Mesendoderm (in vitro differentiated cells): ENCODE results near the gene BAIAP2.

ENCODE experiments used
- DNase-seq: peaks from one replicate; pipeline ENCODE4 v3.0.0; 2013
- H2AK5ac ChIP-seq: 2 replicates; pipeline ENCODE4 v1.6.1; 2013; ENCODE audit warnings: low read length, inconsistent platforms
- H2BK120ac ChIP-seq: 2 replicates; pipeline ENCODE4 v1.6.1; 2013; ENCODE audit warnings: low read depth, mild to moderate bottlenecking, low read length, moderate library complexity, mixed read lengths
- H2BK15ac ChIP-seq: replicated peaks from 2 replicates; pipeline ENCODE4 v1.6.1; 2013; ENCODE audit warnings: low read depth, mild to moderate bottlenecking, moderate library complexity
- H2BK5ac ChIP-seq: 2 replicates; pipeline ENCODE4 v1.6.1; 2013; ENCODE audit warnings: low read length, inconsistent platforms
- H3K18ac ChIP-seq: 2 replicates; pipeline ENCODE4 v1.6.1; 2013; ENCODE audit warnings: mild to moderate bottlenecking, low read length, mixed read lengths
- H3K23ac ChIP-seq: one replicate; pipeline ENCODE4 v1.6.1; 2013; ENCODE audit warnings: low read length
- H3K27ac ChIP-seq: 2 replicates; pipeline ENCODE4 v1.5.1; 2013; ENCODE audit warnings: low read depth, mild to moderate bottlenecking, inconsistent platforms, low read length, moderate library complexity
- H3K27me3 ChIP-seq: 2 replicates; pipeline ENCODE4 v1.6.1; 2013; ENCODE audit warnings: low read length, control low read depth, mild to moderate bottlenecking, inconsistent platforms; ENCODE audit not compliant: insufficient read depth, poor library complexity
- H3K36me3 ChIP-seq: 2 replicates; pipeline ENCODE4 v1.6.1; 2013; ENCODE audit warnings: low read length, inconsistent platforms; ENCODE audit not compliant: control insufficient read depth, insufficient read depth
- H3K4ac ChIP-seq: one replicate; pipeline ENCODE4 v1.6.1; 2013; ENCODE audit warnings: low read depth, mild to moderate bottlenecking, low read length, moderate library complexity
- H3K4me1 ChIP-seq: 2 replicates; pipeline ENCODE4 v1.6.1; 2013; ENCODE audit warnings: low read depth, low read length, inconsistent platforms; ENCODE audit not compliant: control insufficient read depth
- H3K4me2 ChIP-seq: 2 replicates; pipeline ENCODE4 v1.6.1; 2013; ENCODE audit warnings: low read length
- H3K4me3 ChIP-seq: 2 replicates; pipeline ENCODE4 v1.5.1; 2013; ENCODE audit warnings: mild to moderate bottlenecking, low read length
- H3K56ac ChIP-seq: one replicate; pipeline ENCODE4 v1.6.1; 2013; ENCODE audit warnings: low read length
- H3K79me1 ChIP-seq: 2 replicates; pipeline ENCODE4 v1.6.1; 2013; ENCODE audit warnings: low read length, inconsistent platforms
- H3K79me2 ChIP-seq: 2 replicates; pipeline ENCODE4 v1.6.1; 2013; ENCODE audit warnings: mild to moderate bottlenecking, low read length; ENCODE audit not compliant: control insufficient read depth, insufficient read depth
- H3K9ac ChIP-seq: 2 replicates; pipeline ENCODE4 v1.6.1; 2013; ENCODE audit warnings: low read length, inconsistent platforms
- H4K5ac ChIP-seq: one replicate; pipeline ENCODE4 v1.6.1; 2013; ENCODE audit warnings: low read length
- H4K8ac ChIP-seq: one replicate; pipeline ENCODE4 v1.6.1; 2013; ENCODE audit warnings: low read depth, mild to moderate bottlenecking, control low read depth, low read length, moderate library complexity
- WGBS: extraction: QIAGEN DNeasy Blood & Tissue Kit; methylation state at CpG from one replicate; pipeline ENCODE4 v1.1.7; 2013; ENCODE audit warnings: low lambda C conversion rate, missing lambda C conversion rate; ENCODE audit not compliant: insufficient coverage; ENCODE audit errors: extremely low coverage; 5-methylcytosine and 5-hydroxymethylcytosine counted together

The BAIAP2 gene

GRCh38 chr17:81120695-81121621 lies 86.0 kb downstream of the BAIAP2 start:
- H3K18ac ChIP-seq, result no peak overlapping the region
- H3K79me1 ChIP-seq, result no peaks in the 10 kb centered on the region
- no peaks in the 10 kb centered on the region for H3K27me3 ChIP-seq
- no peak overlapping the region for H3K56ac ChIP-seq
- no peak overlapping the region for H2BK15ac ChIP-seq
- no peaks in the 10 kb centered on the region for H3K79me2 ChIP-seq
- no peaks in the 10 kb centered on the region for H3K36me3 ChIP-seq
- H3K9ac ChIP-seq, result no peak overlapping the region
- peak; percentile 34 for DNase-seq
- H4K5ac ChIP-seq, result no peak overlapping the region
- H3K4ac ChIP-seq, result no peak overlapping the region
- no peak overlapping the region for H2AK5ac ChIP-seq
- H4K8ac ChIP-seq, result no peak overlapping the region
- H3K4me1 ChIP-seq, result no peaks in the 10 kb centered on the region
- no peak overlapping the region for H3K27ac ChIP-seq
- no peak overlapping the region for H2BK5ac ChIP-seq
- H2BK120ac ChIP-seq, result no peak overlapping the region
- no peak overlapping the region for H3K4me2 ChIP-seq
- H3K23ac ChIP-seq, result no peak overlapping the region
- no peak overlapping the region for H3K4me3 ChIP-seq
- no CpG with 5 or more reads among the region's 45 CpGs for WGBS

- H3K56ac ChIP-seq, result no peak overlapping the region
Measured at GRCh38 chr17:81121841-81122733, 87.1 kb downstream of the BAIAP2 start.

GRCh38 chr17:81123052-81124048 lies 88.4 kb downstream of the BAIAP2 start:
- H2AK5ac ChIP-seq, result no peak overlapping the region
- H2BK15ac ChIP-seq, result no peak overlapping the region
- H3K23ac ChIP-seq, result no peak overlapping the region
- no peak overlapping the region for H3K27ac ChIP-seq
- H3K18ac ChIP-seq, result no peak overlapping the region
- no CpG with 5 or more reads among the region's 39 CpGs for WGBS
- no peak overlapping the region for H2BK120ac ChIP-seq
- H3K27me3 ChIP-seq, result no peaks in the 10 kb centered on the region
- DNase-seq, result no peak
- H3K4me3 ChIP-seq, result no peak overlapping the region
- no peaks in the 10 kb centered on the region for H3K36me3 ChIP-seq
- no peak overlapping the region for H4K8ac ChIP-seq
- H3K4me1 ChIP-seq, result no peaks in the 10 kb centered on the region
- H4K5ac ChIP-seq, result no peak overlapping the region
- no peak overlapping the region for H2BK5ac ChIP-seq
- no peaks in the 10 kb centered on the region for H3K79me1 ChIP-seq
- H3K79me2 ChIP-seq, result no peaks in the 10 kb centered on the region
- H3K4me2 ChIP-seq, result no peak overlapping the region
- no peak overlapping the region for H3K9ac ChIP-seq
- no peak overlapping the region for H3K56ac ChIP-seq
- H3K4ac ChIP-seq, result no peak overlapping the region

More at GRCh38 chr17:81121841-81122733, 87.1 kb downstream of the BAIAP2 start:
- Histone ChIP-seq H3K18ac (no peak overlapping the region), H3K4me1 (no peaks in the 10 kb centered on the region), H3K4me3 (no peak overlapping the region), H3K27ac (no peak overlapping the region), H3K27me3 (no peaks in the 10 kb centered on the region), H3K23ac (no peak overlapping the region), H2AK5ac (no peak overlapping the region), H3K9ac (no peak overlapping the region), H3K4me2 (no peak overlapping the region), H4K8ac (no peak overlapping the region), H4K5ac (no peak overlapping the region), H3K79me1 (no peaks in the 10 kb centered on the region), H2BK120ac (no peak overlapping the region), H3K4ac (no peak overlapping the region), H3K79me2 (no peaks in the 10 kb centered on the region), H2BK5ac (no peak overlapping the region), H3K36me3 (no peaks in the 10 kb centered on the region), H2BK15ac (no peak overlapping the region)
- no peak for DNase-seq
- no CpG with 5 or more reads among the region's 109 CpGs for WGBS

GRCh38 chr17:81124377-81124776 lies 89.4 kb downstream of the BAIAP2 start:
- H3K23ac ChIP-seq, result no peak overlapping the region

GRCh38 chr17:81125573-81126081 lies 90.7 kb downstream of the BAIAP2 start:
- WGBS, result no CpG with 5 or more reads among the region's 14 CpGs
- Histone ChIP-seq H2BK120ac (no peak overlapping the region), H2AK5ac (no peak overlapping the region), H3K4me3 (no peak overlapping the region), H3K4me1 (no peaks in the 10 kb centered on the region), H3K79me2 (no peaks in the 10 kb centered on the region), H3K4ac (no peak overlapping the region), H3K27ac (no peak overlapping the region), H3K4me2 (no peak overlapping the region), H4K8ac (no peak overlapping the region), H2BK5ac (no peak overlapping the region), H3K27me3 (no peaks in the 10 kb centered on the region), H3K36me3 (no peaks in the 10 kb centered on the region), H3K79me1 (no peaks in the 10 kb centered on the region), H2BK15ac (no peak overlapping the region), H3K23ac (no peak overlapping the region), H3K56ac (no peak overlapping the region), H4K5ac (no peak overlapping the region), H3K9ac (no peak overlapping the region), H3K18ac (no peak overlapping the region)
- DNase-seq, result no peak

More at GRCh38 chr17:81124377-81124776, 89.4 kb downstream of the BAIAP2 start:
- Histone ChIP-seq H3K4me1 (no peaks in the 10 kb centered on the region), H3K18ac (no peak overlapping the region), H3K4ac (no peak overlapping the region), H3K9ac (no peak overlapping the region), H3K36me3 (no peaks in the 10 kb centered on the region), H2BK120ac (no peak overlapping the region), H3K4me2 (no peak overlapping the region), H3K79me2 (no peaks in the 10 kb centered on the region), H2BK5ac (no peak overlapping the region), H3K27me3 (no peaks in the 10 kb centered on the region), H3K4me3 (no peak overlapping the region), H4K8ac (no peak overlapping the region), H3K27ac (no peak overlapping the region), H4K5ac (no peak overlapping the region), H3K56ac (no peak overlapping the region), H2AK5ac (no peak overlapping the region), H2BK15ac (no peak overlapping the region), H3K79me1 (no peaks in the 10 kb centered on the region)
- DNase-seq, result no peak
- no CpG with 5 or more reads among the region's 18 CpGs for WGBS
